Astrocyte of the cerebellum (primary cell): ENCODE measurements around the gene MICAL3.
"Not testable (repeated sequence)": the region's sequence is repeated elsewhere in the genome, so short reads cannot be mapped to it uniquely, and the experiment has no call there.

Source experiments
- DNase-seq: peaks from one replicate; pipeline ENCODE4 v3.0.0-alpha.2; 2011; ENCODE audit warnings: low read depth
- H3K4me3 ChIP-seq: 2 replicates; pipeline ENCODE4 v1.5.1; 2011; ENCODE audit warnings: mild to moderate bottlenecking, low read depth, low read length, moderate library complexity
- in situ Hi-C: cut with HindIII; loops from 2 replicates; pipeline ENCODE4 v1.10.0; 2017; ENCODE audit warnings: low sequenced_read_pairs
- TF ChIP-seq, protein P1 (sequence below): IDR thresholded peaks from 2 replicates; pipeline ENCODE4 v1.5.1; 2012; ENCODE audit warnings: low read length, low read depth, moderate library complexity, mild to moderate bottlenecking; ENCODE audit errors: missing control alignments

MICAL3 gene

DNA sequence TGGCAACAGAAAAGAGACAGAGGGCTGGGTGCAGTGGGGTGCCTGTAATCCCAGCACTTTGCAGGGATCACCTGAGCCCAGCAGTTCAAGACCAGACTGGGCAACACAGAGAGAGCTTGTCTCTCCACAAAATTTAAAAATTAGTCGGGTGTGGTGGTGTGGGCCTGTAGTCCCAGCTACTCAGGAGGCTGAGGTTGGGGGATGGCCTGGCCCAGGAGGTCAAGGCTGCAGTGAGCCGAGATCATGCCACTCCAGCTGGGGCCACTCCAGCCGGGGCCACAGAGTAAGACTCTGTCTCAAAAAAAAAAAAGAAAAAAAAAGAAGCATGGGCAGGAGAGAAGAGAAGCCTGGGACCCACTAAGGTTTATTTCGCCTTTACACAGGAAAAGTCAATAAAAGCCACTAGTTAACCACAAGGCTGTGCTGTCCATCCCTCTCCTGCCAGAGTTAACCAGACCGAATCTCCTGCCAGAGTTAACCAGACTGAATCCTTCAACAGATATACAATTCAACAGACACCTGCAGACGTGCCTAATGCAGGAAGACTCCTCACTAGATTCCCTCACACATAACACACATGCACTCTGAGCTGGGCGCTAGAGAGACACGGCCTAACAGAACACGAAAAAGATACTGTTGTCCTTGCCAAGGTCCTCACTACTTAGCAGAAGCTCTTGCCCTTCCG, 29.8 kb downstream of the MICAL3 start:
- DNase-seq = no peak
- no peak overlapping the region for H3K4me3 ChIP-seq
- in situ Hi-C loops = no loop called here
- TF ChIP-seq, protein P1, sequence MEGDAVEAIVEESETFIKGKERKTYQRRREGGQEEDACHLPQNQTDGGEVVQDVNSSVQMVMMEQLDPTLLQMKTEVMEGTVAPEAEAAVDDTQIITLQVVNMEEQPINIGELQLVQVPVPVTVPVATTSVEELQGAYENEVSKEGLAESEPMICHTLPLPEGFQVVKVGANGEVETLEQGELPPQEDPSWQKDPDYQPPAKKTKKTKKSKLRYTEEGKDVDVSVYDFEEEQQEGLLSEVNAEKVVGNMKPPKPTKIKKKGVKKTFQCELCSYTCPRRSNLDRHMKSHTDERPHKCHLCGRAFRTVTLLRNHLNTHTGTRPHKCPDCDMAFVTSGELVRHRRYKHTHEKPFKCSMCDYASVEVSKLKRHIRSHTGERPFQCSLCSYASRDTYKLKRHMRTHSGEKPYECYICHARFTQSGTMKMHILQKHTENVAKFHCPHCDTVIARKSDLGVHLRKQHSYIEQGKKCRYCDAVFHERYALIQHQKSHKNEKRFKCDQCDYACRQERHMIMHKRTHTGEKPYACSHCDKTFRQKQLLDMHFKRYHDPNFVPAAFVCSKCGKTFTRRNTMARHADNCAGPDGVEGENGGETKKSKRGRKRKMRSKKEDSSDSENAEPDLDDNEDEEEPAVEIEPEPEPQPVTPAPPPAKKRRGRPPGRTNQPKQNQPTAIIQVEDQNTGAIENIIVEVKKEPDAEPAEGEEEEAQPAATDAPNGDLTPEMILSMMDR = no peak

DNA sequence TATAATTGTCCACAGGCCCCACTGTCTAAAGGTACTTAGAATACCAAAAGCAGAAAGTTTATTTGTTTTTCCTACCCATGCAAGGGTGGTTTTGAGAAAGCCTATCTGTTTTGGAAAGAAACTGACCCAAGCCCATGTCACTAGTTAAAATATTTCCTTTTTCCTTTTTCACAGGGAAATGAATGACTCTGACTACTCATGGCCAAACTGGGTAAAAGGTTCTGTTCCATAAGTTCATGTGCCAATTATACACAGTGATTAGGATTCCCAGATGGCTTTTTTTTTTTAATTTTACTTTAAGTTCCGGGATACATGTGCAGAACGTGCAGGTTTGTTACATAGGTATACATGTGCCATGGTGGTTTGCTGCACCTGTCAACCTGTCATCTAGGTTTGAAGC, 31.4 kb downstream of the MICAL3 start:
- H3K4me3 ChIP-seq, DNase-seq, in situ Hi-C loops: not testable (repeated sequence)

DNA sequence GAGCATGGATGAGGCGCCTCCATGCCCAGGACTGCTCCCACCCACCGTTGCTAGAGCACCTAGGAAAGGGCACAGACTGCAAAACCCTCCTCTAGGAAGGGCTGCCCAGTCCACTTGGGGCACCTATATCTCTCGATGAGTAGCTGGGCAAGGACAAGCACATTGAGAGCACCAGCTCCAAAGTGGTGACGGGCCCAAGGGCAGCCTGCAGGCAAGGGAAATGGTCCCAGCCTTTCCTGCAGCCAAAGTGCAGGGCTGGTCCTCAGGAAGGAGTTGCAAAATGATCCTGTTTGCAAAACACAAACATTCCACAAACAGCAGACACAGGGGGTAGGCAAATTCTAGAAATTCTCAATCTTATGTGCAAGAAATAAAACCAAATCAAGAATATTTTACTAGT, 32.4 kb downstream of the MICAL3 start:
- in situ Hi-C loops, DNase-seq: not testable (repeated sequence)

DNA sequence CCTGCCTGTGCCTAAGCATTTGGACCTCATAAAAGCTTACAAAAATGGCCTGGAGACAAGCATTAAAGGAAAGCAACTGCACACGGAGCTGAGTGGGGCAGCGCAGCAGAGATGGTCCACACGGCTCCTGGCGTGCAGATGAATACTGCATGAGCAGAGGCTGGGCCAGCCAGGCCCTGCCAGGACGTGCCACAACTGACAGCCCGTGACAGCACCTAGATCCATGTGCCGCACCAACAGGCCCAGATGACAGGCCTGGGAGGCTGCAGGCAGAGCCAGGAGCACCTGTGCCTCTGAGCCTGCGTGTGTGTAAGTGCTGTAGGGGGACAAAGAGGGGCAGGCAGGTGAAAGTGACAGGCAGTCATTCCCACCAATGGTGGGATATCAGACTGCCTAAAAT, 33.4 kb downstream of the MICAL3 start:
- in situ Hi-C loops = no loop called here
- no peak for DNase-seq
- TF ChIP-seq, protein P1 = no peak
- H3K4me3 ChIP-seq = no peak overlapping the region

More for the DNA sequence above, 32.4 kb downstream of the MICAL3 start:
- not testable (repeated sequence) for H3K4me3 ChIP-seq

DNA sequence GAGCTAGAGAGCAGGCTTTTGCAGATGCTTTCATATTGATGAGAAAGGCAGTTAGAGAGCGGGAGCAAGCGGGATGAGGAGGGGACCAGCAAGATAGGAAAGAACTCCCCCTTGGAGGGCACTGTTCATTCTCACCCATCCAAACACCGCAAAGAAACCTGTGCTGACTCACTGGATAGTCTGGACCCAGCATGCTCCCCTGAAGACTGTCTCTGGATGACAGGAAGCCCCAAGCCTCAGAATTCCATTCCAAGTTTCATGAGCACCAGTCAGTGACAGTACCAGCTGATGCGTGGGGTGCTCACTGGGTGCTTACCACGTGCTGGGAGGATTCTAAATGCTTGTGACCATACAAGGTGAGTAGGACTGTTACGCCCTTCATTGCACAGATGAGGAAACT, 34.2 kb downstream of the MICAL3 start:
- H3K4me3 ChIP-seq = no peak overlapping the region
- DNase-seq = no peak
- TF ChIP-seq, protein P1 = no peak
- in situ Hi-C loops = no loop called here

DNA sequence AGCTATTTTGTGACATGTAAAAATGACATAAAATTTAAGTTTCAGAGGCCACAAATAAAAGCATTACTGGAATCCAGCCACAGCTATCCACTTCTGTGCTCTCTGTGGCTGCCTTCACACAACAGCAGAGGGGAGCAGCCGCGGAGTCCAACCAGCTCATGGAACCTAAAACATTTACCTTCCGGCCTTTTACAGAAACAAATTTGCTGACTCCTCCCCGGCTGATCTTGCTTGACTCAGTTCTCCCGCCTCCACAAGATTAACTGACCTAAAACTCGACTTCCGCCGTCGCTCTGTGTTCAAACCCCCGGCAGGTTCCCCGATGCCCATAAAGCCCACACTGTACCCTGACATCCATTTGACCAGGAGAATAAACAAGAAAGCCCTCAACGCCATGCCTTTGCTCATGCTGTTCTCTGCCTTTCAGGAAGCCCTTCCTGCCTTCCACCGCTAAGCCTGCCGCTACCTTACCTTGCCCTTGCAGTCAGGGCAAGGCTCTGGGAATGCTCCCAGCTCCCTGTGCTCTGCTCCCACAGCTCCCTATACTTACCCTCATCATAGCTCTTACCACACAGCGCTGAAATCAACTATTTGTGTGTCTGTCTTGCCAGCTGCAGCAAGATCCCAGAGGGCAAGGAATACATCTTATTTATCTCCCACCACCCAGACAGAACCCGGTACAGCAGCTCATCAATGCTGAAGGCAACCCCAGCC, 35.4 kb downstream of the MICAL3 start:
- DNase-seq = no peak
- TF ChIP-seq, protein P1 = no peak
- in situ Hi-C loops = no loop called here
- H3K4me3 ChIP-seq = no peak overlapping the region

DNA sequence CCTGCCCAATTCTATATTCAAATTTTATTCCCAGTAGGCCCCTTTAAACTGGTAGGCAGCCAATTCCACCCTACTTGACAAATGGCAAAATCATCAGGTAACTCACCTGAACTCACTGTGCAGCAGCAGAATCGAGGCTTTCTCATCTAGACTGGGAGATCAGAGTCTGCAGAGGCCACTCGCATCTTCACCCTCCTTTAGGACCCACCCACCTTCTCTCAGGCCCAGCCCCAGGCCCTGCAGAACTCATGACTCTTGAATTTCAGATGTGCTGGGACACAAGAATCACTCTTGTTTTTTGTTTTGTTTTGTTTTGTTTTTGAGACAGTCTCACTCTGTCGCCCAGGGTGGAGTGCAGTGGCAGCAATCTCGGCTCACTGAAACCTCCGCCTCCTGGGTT, 38.8 kb downstream of the MICAL3 start:
- DNase-seq = no peak
- TF ChIP-seq, protein P1 = no peak
- in situ Hi-C loops = no loop called here

DNA sequence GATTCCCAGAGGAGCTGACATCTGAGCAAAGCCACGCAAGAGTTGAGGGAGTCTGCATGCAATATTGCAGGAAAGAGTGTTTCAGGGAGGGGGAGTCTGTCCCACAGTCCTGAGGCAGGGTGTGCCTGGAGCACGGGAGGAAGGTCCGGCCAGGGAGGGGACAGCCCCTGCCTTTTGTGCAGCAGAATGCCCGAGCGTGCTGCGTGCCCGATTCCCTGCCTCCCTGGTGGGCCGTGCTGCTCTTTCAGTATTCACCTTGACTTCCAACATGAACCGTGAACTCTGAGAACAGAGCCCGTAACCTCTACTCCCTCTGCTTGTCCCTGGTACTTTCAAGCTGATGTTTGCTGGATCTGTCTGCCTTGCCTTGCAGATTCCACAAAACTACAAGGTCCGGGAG, 39.3 kb downstream of the MICAL3 start:
- DNase-seq, in situ Hi-C loops, H3K4me3 ChIP-seq: not testable (repeated sequence)

More for the DNA sequence above, 38.8 kb downstream of the MICAL3 start:
- H3K4me3 ChIP-seq = no peak overlapping the region
